ENCODE measurements around the gene PRSS50.

Gene PRSS50

DNA sequence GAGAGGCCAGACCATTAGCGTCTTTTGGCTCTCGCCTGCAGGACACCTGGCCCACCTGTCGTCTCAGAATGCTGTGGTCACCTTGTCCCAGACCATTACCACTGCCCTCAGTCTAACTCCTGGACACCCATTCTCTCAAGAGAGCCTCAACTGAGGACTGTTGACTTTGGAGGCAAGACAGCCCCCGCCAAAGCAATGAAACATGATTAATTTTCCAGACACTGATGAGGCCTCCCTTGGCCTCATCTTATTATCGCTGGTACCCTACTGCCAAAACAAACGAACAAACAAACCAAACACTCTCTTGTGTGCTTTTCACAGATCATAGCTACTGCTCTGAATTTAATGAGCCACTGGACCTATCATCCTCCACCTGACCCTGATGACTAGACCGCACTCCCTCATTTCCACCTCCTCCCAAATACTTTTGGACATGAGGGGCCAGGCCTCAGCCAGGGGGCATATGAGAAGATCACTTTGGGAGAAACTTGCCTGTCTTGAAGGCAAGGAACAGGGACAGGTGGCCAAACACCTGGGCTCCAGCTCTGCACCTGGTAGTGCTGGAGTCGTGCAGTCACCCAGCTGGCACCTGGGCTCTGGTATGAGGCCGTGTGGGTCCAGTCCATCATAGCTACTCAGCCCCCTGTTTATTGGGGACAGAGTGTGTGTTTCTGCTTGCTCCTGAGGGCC is 51.8 kb downstream of the PRSS50 start:
- TF ChIP-seq, protein P1, sequence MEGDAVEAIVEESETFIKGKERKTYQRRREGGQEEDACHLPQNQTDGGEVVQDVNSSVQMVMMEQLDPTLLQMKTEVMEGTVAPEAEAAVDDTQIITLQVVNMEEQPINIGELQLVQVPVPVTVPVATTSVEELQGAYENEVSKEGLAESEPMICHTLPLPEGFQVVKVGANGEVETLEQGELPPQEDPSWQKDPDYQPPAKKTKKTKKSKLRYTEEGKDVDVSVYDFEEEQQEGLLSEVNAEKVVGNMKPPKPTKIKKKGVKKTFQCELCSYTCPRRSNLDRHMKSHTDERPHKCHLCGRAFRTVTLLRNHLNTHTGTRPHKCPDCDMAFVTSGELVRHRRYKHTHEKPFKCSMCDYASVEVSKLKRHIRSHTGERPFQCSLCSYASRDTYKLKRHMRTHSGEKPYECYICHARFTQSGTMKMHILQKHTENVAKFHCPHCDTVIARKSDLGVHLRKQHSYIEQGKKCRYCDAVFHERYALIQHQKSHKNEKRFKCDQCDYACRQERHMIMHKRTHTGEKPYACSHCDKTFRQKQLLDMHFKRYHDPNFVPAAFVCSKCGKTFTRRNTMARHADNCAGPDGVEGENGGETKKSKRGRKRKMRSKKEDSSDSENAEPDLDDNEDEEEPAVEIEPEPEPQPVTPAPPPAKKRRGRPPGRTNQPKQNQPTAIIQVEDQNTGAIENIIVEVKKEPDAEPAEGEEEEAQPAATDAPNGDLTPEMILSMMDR (IDR thresholded peaks at IDR 0.05; ENCODE audit: low read length) = no peak
- TF ChIP-seq EZH2 (optimal IDR thresholded peaks at IDR 0.05; ENCODE audit: low read depth, low read length) (no peak), EZH2phosphoT487 (IDR thresholded peaks at IDR 0.05; ENCODE audit: low read length) (no peak)
- no peak for DNase-seq
- no peaks in the 10 kb centered on the region for H3K79me2 ChIP-seq (ENCODE audit: low read length)
- no peak overlapping the region for H2AFZ ChIP-seq (ENCODE audit: low read length)
- no peaks in the 10 kb centered on the region for H3K36me3 ChIP-seq (replicated peaks; ENCODE audit: insufficient read depth, low read length)
- no peak overlapping the region for H3K4me2 ChIP-seq (ENCODE audit: low read depth, low read length)
- no peaks in the 10 kb centered on the region for H3K27me3 ChIP-seq (replicated peaks; ENCODE audit: insufficient read depth, low read length)
- H3K4me1 ChIP-seq (ENCODE audit: low read length) = no peaks in the 10 kb centered on the region
- no peak overlapping the region for H3K4me3 ChIP-seq (ENCODE audit: low read length)
- H4K20me1 ChIP-seq (ENCODE audit: insufficient read depth, low read length) = no peaks in the 10 kb centered on the region
- H3K9me2 ChIP-seq (replicated peaks; ENCODE audit: insufficient read depth, low read length) = no peaks in the 10 kb centered on the region
- no peaks in the 10 kb centered on the region for H3F3A ChIP-seq (ENCODE audit: insufficient read depth, low read length)
- no peak overlapping the region for H3K27ac ChIP-seq (ENCODE audit: low read length)
- no peak overlapping the region for H3K9ac ChIP-seq (ENCODE audit: low read length)
- no peaks in the 10 kb centered on the region for H3K9me3 ChIP-seq (replicated peaks; ENCODE audit: insufficient read depth, low read length)

DNA sequence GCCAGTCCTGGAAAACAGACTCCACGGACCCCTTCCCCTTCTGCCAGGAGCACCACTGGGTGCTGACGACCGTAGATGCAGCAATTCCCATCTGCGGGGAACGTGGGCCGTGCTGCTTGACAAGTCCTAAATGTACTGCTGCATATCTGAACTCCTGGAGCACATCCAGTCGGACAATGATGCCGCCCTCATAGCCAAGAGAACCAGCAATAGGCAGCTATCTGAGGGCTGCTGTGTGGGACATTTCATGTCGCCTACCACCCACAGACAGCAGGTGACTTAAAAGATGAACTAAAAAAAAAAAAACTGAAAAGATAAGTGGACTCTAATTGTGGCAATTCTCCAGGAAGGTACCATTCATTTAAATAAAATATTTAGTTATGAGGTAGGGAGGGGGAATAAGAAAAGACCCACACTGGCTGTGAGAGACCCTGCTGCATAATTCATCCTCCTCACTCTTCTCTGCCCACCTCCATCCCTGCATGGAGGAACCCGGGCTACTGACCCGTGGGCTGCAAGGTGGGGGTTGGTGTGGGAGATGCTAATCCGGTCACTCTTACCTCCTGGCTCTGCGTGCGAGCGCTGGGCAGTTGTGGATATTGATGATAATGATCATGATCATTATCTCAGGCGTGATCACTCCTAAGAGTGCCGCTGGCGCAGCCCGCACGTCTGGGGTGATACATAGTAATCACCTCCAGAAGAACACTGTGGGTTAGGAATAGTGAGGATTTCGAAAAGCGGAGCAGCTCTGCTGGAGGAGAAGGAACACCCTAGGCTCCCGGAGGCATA is 52.5 kb downstream of the PRSS50 start:
- Histone ChIP-seq H3K27me3 (replicated peaks; ENCODE audit: insufficient read depth, low read length) (no peaks in the 10 kb centered on the region), H3K4me3 (ENCODE audit: low read length) (no peak overlapping the region), H3K9me2 (replicated peaks; ENCODE audit: insufficient read depth, low read length) (no peaks in the 10 kb centered on the region)

GRCh38 chr3:46664188-46664970 is 53.3 kb downstream of the PRSS50 start:
- DNase-seq = no peak
- no peak overlapping the region for H3K27ac ChIP-seq (ENCODE audit: low read length)
- H3K4me2 ChIP-seq (ENCODE audit: low read depth, low read length) = no peak overlapping the region
- H3K9ac ChIP-seq (ENCODE audit: low read length) = no peak overlapping the region
- H3K36me3 ChIP-seq (replicated peaks; ENCODE audit: insufficient read depth, low read length) = no peaks in the 10 kb centered on the region
- no peaks in the 10 kb centered on the region for H3K9me2 ChIP-seq (replicated peaks; ENCODE audit: insufficient read depth, low read length)
- no peaks in the 10 kb centered on the region for H3K9me3 ChIP-seq (replicated peaks; ENCODE audit: insufficient read depth, low read length)
- H3K4me1 ChIP-seq (ENCODE audit: low read length) = no peaks in the 10 kb centered on the region
- TF ChIP-seq EZH2 (optimal IDR thresholded peaks at IDR 0.05; ENCODE audit: low read depth, low read length) (no peak), EZH2phosphoT487 (IDR thresholded peaks at IDR 0.05; ENCODE audit: low read length) (no peak)
- TF ChIP-seq, protein P1 (IDR thresholded peaks at IDR 0.05; ENCODE audit: low read length) = no peak
- no peaks in the 10 kb centered on the region for H3F3A ChIP-seq (ENCODE audit: insufficient read depth, low read length)
- H3K27me3 ChIP-seq (replicated peaks; ENCODE audit: insufficient read depth, low read length) = no peaks in the 10 kb centered on the region
- no peaks in the 10 kb centered on the region for H4K20me1 ChIP-seq (ENCODE audit: insufficient read depth, low read length)
- H3K4me3 ChIP-seq (ENCODE audit: low read length) = no peak overlapping the region
- H3K79me2 ChIP-seq (ENCODE audit: low read length) = no peaks in the 10 kb centered on the region
- H2AFZ ChIP-seq (ENCODE audit: low read length) = no peak overlapping the region

More for the DNA sequence above, 52.5 kb downstream of the PRSS50 start:
- no peak overlapping the region for H3K27ac ChIP-seq (ENCODE audit: low read length)
- no peaks in the 10 kb centered on the region for H3K36me3 ChIP-seq (replicated peaks; ENCODE audit: insufficient read depth, low read length)
- no peaks in the 10 kb centered on the region for H3K79me2 ChIP-seq (ENCODE audit: low read length)
- H3K4me2 ChIP-seq (ENCODE audit: low read depth, low read length) = no peak overlapping the region
- H3F3A ChIP-seq (ENCODE audit: insufficient read depth, low read length) = no peaks in the 10 kb centered on the region
- no peaks in the 10 kb centered on the region for H4K20me1 ChIP-seq (ENCODE audit: insufficient read depth, low read length)
- TF ChIP-seq EZH2 (optimal IDR thresholded peaks at IDR 0.05; ENCODE audit: low read depth, low read length) = no peak
- TF ChIP-seq, protein P1 (IDR thresholded peaks at IDR 0.05; ENCODE audit: low read length) = no peak
- TF ChIP-seq EZH2phosphoT487 (IDR thresholded peaks at IDR 0.05; ENCODE audit: low read length) = no peak
- no peak overlapping the region for H3K9ac ChIP-seq (ENCODE audit: low read length)
- H3K9me3 ChIP-seq (replicated peaks; ENCODE audit: insufficient read depth, low read length) = no peaks in the 10 kb centered on the region
- no peak overlapping the region for H2AFZ ChIP-seq (ENCODE audit: low read length)
- no peaks in the 10 kb centered on the region for H3K4me1 ChIP-seq (ENCODE audit: low read length)
- DNase-seq = no peak
